ENCODE measurements around the gene SCUBE3. TPM values are rescaled to one million over a fixed set of nuclear protein-coding genes. Genes with fewer than 3 reads are reported as not detected.

SCUBE3 gene
- total RNA-seq, 1 experiment from 2014 or later, result 0.17 TPM

DNA sequence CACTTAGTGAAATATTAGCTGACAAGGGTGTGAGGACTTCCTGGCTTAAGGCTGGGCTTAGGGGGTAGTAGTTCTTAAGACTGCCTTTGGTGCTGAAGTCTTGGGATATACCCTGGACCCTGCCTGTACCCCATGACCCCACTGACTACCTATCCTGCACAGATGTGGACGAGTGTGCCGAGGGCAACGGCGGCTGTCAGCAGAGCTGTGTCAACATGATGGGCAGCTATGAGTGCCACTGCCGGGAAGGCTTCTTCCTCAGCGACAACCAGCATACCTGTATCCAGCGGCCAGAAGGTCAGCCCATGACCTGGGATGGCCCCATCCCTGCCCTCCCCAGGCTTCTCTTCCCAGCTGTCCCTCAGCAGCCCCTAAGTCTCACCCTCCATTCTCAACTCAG, 17.8 kb downstream of the SCUBE3 start:
- Histone ChIP-seq H3K79me2 (ENCODE audit: low read depth) (no peaks in the 10 kb centered on the region), H3K4me3 (no peak overlapping the region), H3F3A (ENCODE audit: insufficient read depth, low read depth) (no peaks in the 10 kb centered on the region), H3K4me1 (replicated peaks; ENCODE audit: insufficient read depth) (no peaks in the 10 kb centered on the region), H4K20me1 (ENCODE audit: insufficient read depth) (no peaks in the 10 kb centered on the region), H3K36me3 (ENCODE audit: low read depth) (no peaks in the 10 kb centered on the region), H2AFZ (no peak overlapping the region), H3K27ac (no peak overlapping the region), H3K27me3 (ENCODE audit: insufficient read depth, low read depth) (no peaks in the 10 kb centered on the region), H3K9me2 (ENCODE audit: insufficient read depth) (no peaks in the 10 kb centered on the region), H3K9me3 (ENCODE audit: insufficient read depth, low read depth) (peaks cover 13% of the 10 kb centered on the region; the same call in 1 of the 2 replicates), H3K4me2 (no peak overlapping the region)
- BruUV-seq (replicated peaks), result no TSS peak
- intact Hi-C loops (cut with micrococcal nuclease; ENCODE audit: unreplicated experiment), result no loop called here
- TF ChIP-seq EZH2 (IDR thresholded peaks at IDR 0.05; ENCODE audit: low read depth), result no peak
- TF ChIP-seq, protein P1, sequence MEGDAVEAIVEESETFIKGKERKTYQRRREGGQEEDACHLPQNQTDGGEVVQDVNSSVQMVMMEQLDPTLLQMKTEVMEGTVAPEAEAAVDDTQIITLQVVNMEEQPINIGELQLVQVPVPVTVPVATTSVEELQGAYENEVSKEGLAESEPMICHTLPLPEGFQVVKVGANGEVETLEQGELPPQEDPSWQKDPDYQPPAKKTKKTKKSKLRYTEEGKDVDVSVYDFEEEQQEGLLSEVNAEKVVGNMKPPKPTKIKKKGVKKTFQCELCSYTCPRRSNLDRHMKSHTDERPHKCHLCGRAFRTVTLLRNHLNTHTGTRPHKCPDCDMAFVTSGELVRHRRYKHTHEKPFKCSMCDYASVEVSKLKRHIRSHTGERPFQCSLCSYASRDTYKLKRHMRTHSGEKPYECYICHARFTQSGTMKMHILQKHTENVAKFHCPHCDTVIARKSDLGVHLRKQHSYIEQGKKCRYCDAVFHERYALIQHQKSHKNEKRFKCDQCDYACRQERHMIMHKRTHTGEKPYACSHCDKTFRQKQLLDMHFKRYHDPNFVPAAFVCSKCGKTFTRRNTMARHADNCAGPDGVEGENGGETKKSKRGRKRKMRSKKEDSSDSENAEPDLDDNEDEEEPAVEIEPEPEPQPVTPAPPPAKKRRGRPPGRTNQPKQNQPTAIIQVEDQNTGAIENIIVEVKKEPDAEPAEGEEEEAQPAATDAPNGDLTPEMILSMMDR (conservative IDR thresholded peaks at IDR 0.05), result no peak
- POLR2A ChIA-PET (ENCODE audit: unreplicated experiment), result no interaction called here
- CTCF ChIA-PET, result interaction anchor here (1.4 kb wide), 1 partner anchor 26 kb away, joined by 4 read pairs; no protein-coding TSS in a partner anchor
- DNase-seq, result no peak

GRCh38 chr6:35234901-35235300, 21.1 kb downstream of the SCUBE3 start:
- H3F3A ChIP-seq (ENCODE audit: insufficient read depth, low read depth), result no peaks in the 10 kb centered on the region
- peaks cover 13% of the 10 kb centered on the region; the same call in 1 of the 2 replicates for H3K9me3 ChIP-seq (ENCODE audit: insufficient read depth, low read depth)
- H3K4me3 ChIP-seq, result no peak overlapping the region
- no peak overlapping the region for H3K4me2 ChIP-seq
- CTCF ChIA-PET, result no interaction called here
- no peak overlapping the region for H3K27ac ChIP-seq
- H3K4me1 ChIP-seq (replicated peaks; ENCODE audit: insufficient read depth), result no peaks in the 10 kb centered on the region
- intact Hi-C loops (cut with micrococcal nuclease; ENCODE audit: unreplicated experiment), result no loop called here
- no peak overlapping the region for H2AFZ ChIP-seq
- DNase-seq, result no peak
- TF ChIP-seq EZH2 (IDR thresholded peaks at IDR 0.05; ENCODE audit: low read depth), result no peak
- TF ChIP-seq, protein P1 (conservative IDR thresholded peaks at IDR 0.05), result no peak
- POLR2A ChIA-PET (ENCODE audit: unreplicated experiment), result no interaction called here
- H3K9me2 ChIP-seq (ENCODE audit: insufficient read depth), result no peaks in the 10 kb centered on the region
- H3K36me3 ChIP-seq (ENCODE audit: low read depth), result no peaks in the 10 kb centered on the region
- no peaks in the 10 kb centered on the region for H3K79me2 ChIP-seq (ENCODE audit: low read depth)
- no TSS peak for BruUV-seq (replicated peaks)
- no peaks in the 10 kb centered on the region for H3K27me3 ChIP-seq (ENCODE audit: insufficient read depth, low read depth)
- no peaks in the 10 kb centered on the region for H4K20me1 ChIP-seq (ENCODE audit: insufficient read depth)

DNA sequence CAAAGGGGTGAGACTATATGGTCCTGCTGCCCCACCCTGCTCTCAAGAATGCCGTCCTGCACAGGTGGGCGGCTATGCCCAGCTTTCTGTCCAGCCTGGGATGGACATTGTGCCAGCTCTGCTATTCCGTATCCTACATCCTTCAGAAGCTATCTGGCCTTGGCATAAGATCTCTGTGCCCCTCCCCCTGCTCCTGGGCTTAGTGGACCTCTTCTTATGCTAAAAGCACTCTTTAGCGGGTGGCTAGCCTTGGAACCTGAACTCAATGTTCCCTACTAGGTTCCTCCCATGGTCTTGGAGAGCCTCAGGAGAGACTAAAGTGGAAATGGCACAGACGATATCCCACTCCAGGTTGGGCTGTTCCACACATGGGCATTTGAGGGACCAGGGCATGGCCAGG, 22.5 kb downstream of the SCUBE3 start:
- H3K9me2 ChIP-seq (ENCODE audit: insufficient read depth), result no peaks in the 10 kb centered on the region
- no TSS peak for BruUV-seq (replicated peaks)
- TF ChIP-seq, protein P1 (conservative IDR thresholded peaks at IDR 0.05), result no peak
- no peak for TF ChIP-seq EZH2 (IDR thresholded peaks at IDR 0.05; ENCODE audit: low read depth)
- intact Hi-C loops (cut with micrococcal nuclease; ENCODE audit: unreplicated experiment), result no loop called here
- H3K4me1 ChIP-seq (replicated peaks; ENCODE audit: insufficient read depth), result peaks cover 3% of the 10 kb centered on the region; the same call in 1 of the 2 replicates
- H3K27ac ChIP-seq, result no peak overlapping the region
- H2AFZ ChIP-seq, result no peak overlapping the region
- no peak for DNase-seq
- no peaks in the 10 kb centered on the region for H4K20me1 ChIP-seq (ENCODE audit: insufficient read depth)
- no peaks in the 10 kb centered on the region for H3K36me3 ChIP-seq (ENCODE audit: low read depth)
- H3K4me2 ChIP-seq, result no peak overlapping the region
- no peak overlapping the region for H3K4me3 ChIP-seq
- H3K79me2 ChIP-seq (ENCODE audit: low read depth), result no peaks in the 10 kb centered on the region
- H3F3A ChIP-seq (ENCODE audit: insufficient read depth, low read depth), result 0 out of 2 replicates have a peak, but pooled peaks cover 3% of the 10 kb centered on the region
- no peaks in the 10 kb centered on the region for H3K27me3 ChIP-seq (ENCODE audit: insufficient read depth, low read depth)
- ChIA-PET CTCF (no interaction called here), POLR2A (ENCODE audit: unreplicated experiment) (no interaction called here)
- H3K9me3 ChIP-seq (ENCODE audit: insufficient read depth, low read depth), result peaks cover 13% of the 10 kb centered on the region; the same call in 1 of the 2 replicates
